Activated naive CD8-positive, alpha-beta T cell treated with anti-CD3 and anti-CD28 coated beads, Interleukin-2, amount 50 U/mL, for 16 hours (primary cell): Measurements from ENCODE around the gene VPS26C.
"Not testable (repeated sequence)": the region's sequence is repeated elsewhere in the genome, so short reads cannot be mapped to it uniquely, and the experiment has no call there.

ENCODE experiments used
- DNase-seq: peaks from one replicate; pipeline ENCODE4 v3.0.0-alpha.2; 2020; ENCODE audit warnings: low read depth, low spot score

VPS26C gene

DNA sequence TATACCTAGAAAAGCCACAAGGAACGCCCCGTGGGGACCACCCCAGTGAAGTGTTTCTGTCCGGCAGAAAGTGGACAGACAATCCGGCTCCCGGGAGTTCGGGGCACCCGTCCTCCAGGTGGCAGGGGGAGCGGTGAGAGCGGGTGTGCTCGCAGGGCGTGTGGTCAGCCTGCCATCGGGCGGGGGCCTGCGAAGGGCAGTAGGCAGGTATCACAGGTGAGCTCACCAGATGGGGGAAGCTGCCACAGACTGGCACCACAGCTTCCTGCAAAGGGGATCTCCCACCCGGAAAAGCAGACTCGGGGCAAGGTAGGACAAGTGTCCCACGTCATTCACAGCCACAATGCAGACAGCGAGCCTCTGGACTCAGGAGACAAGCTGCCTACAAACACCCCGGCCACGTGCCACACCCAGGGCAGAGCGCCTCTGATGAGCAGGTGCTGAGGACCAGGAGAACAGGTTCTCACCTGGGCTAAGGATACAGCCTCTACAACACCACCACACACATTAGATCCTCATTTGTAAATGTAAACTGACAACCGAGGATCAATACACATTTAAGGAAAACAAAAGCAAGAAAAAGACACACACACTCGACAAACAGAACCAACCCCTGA, 36.4 kb downstream of the VPS26C start:
- no peak for DNase-seq

DNA sequence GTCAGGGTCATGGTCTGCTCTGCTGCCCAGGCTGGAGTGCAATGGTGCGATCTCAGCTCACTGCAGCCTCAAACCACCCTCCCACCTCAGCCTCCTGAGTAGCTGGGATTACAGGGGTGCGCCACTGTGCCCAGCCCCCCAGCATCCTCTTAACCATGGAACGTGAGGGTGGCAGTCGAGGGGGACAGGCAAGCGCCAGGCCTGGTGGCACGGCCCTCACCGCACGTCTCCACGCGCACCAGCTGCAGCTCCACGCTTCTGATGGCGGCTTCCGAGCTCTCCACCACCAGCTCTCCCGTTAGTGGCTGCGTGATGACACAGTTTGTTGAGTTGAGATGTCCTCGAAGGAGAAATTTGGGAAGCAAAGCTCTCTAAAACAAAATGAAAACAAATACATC, 39.1 kb downstream of the VPS26C start:
- DNase-seq: no peak

- DNase-seq: no peak
Observed at GRCh38 chr21:37227071-37228002, 39.8 kb downstream of the VPS26C start.

GRCh38 chr21:37226041-37226920, 40.9 kb downstream of the VPS26C start:
- no peak for DNase-seq

DNA sequence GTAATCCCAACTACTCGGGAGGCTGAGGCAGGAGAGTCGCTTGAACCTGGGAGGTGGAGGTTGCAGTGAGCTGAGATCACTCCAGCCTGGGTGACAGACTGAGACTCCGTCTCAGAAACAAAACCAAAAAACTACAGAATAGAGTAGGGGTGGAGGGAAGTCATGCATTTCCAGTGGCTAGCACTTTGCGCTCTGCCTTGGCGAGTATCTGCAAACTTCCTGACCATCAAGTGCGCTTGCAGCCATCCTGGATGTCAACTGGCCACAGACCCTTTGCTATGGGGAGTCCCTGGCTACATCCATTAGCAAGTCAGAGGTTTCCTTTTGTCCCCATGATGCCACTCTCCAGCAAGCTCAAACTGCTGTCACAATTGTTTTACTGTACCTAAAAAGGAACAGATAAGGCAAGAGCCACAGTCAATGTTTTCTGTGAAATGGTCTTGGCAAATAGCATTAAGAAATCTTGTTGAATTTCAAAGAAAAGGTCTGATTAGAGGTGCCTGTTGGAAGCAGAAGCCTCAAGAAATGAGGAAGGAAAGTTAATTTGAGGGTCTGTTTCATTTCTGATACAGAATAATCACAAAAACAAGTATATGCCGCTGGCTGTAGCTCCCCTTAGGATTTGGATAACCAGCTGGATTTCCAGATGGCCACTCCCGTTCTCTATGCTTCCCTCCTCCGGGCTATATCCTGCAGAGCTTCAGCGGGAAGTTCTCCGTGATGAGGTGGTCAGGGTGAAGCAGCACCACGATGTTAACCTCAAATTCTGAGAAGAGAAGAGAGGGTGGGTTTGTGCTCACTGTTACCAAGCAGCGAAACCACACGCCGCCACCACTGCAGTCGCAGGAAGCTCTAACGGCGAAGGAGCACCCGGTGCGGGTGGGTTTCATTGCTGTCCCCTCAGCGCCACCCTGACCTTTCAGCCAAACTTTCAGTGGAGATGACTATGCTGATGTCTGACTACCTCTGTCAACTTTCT, 42.0 kb downstream of the VPS26C start:
- DNase-seq: no peak

DNA sequence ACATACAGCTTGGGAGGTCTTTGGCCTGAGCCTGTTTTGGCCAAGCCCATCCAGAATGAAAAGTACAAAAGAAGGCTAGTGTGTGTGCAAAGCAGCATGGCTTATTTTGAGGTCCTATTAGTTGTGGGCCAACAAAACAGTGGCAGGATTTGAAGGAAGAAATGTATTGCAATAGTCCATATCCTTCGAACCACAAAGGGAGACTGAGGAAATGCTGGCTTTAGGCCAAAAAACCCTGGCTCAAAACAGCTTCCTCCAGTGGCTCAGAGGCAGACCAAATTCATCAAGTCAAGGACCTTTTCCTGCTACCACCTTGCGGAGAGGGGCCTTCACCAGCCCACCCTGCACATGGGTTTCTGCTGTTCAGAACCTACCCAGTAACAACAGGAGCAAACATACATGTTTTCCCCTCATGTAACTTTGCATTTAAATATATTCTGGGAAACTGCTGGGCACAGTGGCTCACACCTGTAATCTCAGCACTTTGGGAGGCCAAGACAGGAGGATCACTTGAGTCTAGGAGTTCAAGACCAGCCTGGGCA, 43.3 kb downstream of the VPS26C start:
- no peak for DNase-seq

DNA sequence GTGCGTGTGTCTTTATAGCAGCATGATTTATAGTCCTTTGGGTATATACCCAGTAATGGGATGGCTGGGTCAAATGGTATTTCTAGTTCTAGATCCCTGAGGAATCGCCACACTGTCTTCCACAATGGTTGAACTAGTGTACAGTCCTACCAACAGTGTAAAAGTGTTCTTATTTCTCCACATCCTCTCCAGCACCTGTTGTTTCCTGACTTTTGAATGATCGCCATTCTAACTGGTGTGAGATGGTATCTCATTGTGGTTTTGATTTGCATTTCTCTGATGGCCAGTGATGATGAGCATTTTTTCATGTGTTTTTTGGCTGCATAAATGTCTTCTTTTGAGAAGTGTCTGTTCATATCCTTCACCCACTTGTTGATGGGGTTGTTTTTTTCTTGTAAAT, 44.9 kb downstream of the VPS26C start:
- DNase-seq: not testable (repeated sequence)

DNA sequence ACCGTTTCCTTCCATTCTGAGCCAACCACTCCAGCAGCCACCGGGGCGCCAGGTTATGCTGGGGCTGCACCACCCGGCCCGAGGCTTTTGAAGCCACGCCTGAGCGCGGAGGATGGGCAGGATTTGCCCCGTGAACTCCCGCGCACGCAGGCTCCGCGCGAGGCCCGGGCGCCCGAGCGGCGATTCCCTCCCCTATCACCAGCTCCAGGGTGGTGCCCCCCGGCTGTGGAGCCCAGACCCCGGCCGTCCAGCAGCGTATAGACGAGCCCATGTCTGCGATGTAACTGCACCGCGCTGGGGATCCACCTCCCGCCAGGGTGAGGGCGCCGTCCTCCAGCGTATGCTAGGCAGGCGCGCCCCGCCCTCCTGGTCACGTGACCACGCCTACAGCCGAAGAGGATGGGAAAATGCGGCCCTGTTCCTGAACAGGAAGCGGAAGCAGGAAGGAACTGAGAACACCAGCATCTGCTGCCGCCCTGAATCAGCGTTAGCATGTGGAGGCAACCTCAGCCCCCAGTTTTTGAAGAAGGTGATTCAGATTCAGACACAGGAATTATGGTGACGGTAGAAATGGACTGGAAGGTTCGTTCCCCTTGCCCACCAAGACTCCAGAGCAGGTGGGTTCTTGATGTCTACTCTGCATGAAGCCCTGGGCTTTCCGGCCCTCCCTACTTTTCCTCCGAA, 46.0 kb downstream of the VPS26C start:
- peak; percentile 91 for DNase-seq

DNA sequence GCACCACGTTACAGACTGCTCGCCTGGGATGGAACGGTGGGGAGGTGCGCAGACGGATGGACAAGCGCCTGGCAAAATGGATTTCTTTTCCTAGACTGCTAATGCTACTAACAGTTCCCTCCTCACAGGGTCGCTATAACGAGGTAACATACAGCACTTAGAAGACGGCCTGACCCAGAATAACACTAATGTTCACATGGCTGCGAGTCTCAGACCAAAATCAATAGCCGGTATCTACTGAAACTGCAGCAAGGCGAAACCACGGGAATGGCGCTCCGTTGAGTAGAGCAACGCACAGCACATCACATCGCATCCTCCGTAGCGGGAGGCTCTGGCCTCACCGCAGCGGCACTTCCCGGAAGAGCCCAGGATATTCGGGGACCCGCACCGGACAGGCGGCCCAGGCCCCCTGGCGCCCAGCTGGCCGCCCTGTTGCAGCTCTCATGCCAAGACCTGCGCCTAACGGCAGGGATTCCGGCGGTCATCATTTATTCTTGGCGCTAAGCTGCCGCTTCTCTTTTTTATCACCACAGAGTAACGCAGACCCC, 46.6 kb downstream of the VPS26C start:
- no peak for DNase-seq

GRCh38 chr21:37219761-37220432, 47.2 kb downstream of the VPS26C start:
- no peak for DNase-seq

DNA sequence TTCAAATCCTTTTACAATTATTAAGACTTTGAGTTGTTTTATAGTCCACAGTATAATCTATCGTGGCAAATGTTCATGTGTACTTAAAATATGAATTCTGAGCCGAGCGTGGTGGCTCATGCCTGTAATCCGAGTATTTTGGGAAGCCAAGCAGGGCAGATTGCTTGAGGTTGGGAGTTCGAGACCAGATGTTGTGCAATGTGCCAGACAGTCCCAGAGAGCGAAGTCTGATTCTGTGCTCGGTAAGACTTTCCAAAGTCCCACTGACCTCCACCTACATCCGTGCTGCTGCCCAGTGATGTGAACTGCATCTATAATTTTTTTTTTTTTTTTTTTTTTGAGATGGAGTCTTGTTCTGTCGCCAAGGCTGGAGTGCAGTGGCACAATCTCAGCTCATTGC, 52.2 kb downstream of the VPS26C start:
- DNase-seq: no peak

DNA sequence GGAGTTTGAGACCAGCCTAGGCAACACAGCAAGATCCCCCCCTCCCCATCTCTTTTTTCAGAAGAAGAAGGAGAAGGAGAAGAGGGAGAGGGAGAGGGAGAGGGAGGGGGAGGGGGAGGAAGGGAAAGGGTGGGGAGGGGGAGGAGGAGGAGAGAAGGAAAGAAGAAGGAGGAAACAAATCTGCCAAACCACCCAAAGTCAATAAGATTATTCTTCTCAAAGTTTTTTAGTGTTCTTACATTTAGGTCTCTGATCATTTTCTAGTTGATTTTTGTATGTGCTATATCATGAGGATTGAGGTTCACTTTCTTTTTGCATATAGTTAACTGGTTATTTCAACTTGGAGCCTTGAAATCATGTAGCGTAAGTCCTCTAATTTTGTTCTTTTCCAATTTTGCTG, 56.3 kb downstream of the VPS26C start:
- DNase-seq: no peak

DNA sequence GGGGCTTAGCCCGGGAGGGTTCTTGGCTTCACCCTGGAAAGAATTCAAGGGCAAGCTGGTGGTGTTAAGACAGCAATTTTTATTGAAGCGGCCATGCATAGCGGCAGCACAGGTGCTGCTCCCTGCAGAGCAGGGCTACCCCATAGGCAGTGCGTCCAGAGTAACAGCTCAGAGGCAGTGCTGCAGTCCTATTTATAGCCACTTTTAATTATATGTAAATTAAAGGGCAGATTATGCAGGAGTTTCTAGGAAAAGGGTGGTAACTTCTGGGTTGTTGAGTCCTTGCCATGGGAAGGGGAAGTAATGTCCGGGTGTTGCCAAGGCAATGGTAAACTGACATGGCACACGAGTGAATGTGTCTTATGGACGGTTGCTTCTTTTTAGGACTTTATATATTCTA, 57.0 kb downstream of the VPS26C start:
- DNase-seq: no peak

DNA sequence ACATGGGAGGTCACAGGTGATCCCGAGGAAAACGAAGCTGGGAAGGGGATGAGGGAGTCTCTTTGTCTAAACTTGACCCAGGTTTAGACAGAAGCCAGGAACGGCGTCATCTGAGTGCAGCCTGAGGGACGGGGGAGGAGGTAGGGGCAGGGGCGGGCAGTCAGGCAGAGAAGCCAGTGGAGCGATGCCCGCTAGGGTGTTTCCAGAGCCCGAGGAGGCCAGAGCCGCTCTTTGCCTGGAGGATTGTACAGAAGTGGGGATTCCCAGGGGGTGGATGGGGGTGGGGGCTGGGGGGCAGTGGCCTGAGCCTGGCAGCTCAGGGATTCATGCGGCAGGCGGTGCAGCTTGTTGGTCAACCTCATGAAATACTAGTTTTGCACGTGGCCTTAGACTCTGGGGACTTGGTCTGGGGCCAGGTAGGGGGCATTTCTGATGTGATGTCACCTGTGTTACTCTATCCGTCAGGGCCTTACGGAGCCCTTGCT, 58.4 kb downstream of the VPS26C start:
- no peak for DNase-seq

- no peak for DNase-seq
Observed at GRCh38 chr21:37208056-37208721, 58.9 kb downstream of the VPS26C start.

- DNase-seq: no peak
Observed at GRCh38 chr21:37207441-37208009, 59.6 kb downstream of the VPS26C start.

- no peak for DNase-seq
Observed at GRCh38 chr21:37206496-37206895, 60.6 kb downstream of the VPS26C start.

DNA sequence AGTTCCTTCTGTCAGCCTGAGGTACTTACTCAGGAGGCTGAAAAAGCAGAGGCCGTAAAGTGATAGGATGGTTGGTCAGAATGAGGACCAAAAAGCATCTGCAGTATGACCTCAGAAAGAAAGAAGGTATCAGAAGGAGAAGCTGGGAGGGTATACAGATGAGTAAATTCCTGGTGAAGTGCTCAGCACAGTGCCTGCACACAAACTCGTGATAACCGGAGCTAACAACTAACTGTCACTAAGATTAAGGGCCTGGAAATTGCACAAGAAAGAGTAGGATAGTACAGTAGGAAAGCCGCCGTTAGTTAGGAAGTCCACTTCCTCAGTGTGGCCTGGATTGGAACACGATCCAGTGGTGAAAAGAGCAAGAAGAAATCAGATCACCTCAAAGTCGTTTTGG, 62.6 kb downstream of the VPS26C start:
- no peak for DNase-seq
